ENCODE data around the gene RSKR. TPM values are rescaled to one million over a fixed set of nuclear protein-coding genes. Genes with fewer than 3 reads are reported as not detected.
"Not testable (repeated sequence)": the region's sequence is repeated elsewhere in the genome, so short reads cannot be mapped to it uniquely, and the experiment has no call there.

The RSKR gene
- total and polyA plus RNA-seq, 2 experiments from 2014 or later: 7.5 to 38.8 TPM

GRCh38 chr17:28576758-28577465, 37.1 kb downstream of the RSKR start, which contains the start of gene ALDOC:
TSS of gene ALDOC (minus strand) at chr17:28576895. CDS start at chr17:28575532, 1,363 bp downstream.
- no peaks in the 10 kb centered on the region for H3K9me2 ChIP-seq (ENCODE audit: insufficient read depth)
- Mint-ChIP-seq H3K4me1 (peaks cover 22% of the 10 kb centered on the region), H3K36me3 (ENCODE audit: low read depth) (peaks cover 46% of the 10 kb centered on the region), H3K9me3 (no peaks in the 10 kb centered on the region), H3K27me3 (ENCODE audit: insufficient read depth, low read depth, poor library complexity) (peaks cover 15% of the 10 kb centered on the region), H3K4me3 (peak within 1 kb of the TSS; percentile 72), H3K27ac (peak within 1 kb of the TSS; percentile 93)
- H3K36me3 ChIP-seq (ENCODE audit: insufficient read depth): peaks cover 33% of the 10 kb centered on the region
- H3K4me2 ChIP-seq: peak within 1 kb of the TSS; percentile 78
- TF ChIP-seq POLR2AphosphoS5 (IDR thresholded peaks at IDR 0.05; ENCODE audit: low read depth): peak; percentile 94
- TF ChIP-seq STAT1 (IDR thresholded peaks at IDR 0.05; ENCODE audit: unreplicated experiment): no peak
- peak; percentile 76 for TF ChIP-seq CREB1 (CRISPR knock-in tag; IDR thresholded peaks at IDR 0.05; ENCODE audit: low read depth)
- TF ChIP-seq ZNF114 (CRISPR knock-in tag; IDR thresholded peaks at IDR 0.05): no peak
- peaks cover 18% of the 10 kb centered on the region; the same call in 1 of the 2 replicates for H3K4me1 ChIP-seq (ENCODE audit: insufficient read depth)
- peaks cover 4% of the 10 kb centered on the region; the same call in 1 of the 2 replicates for H3K27me3 ChIP-seq (ENCODE audit: insufficient read depth)
- peak within 1 kb of the TSS; percentile 85 for H3K27ac ChIP-seq (ENCODE audit: low read depth)
- H3K4me3 ChIP-seq: peak within 1 kb of the TSS; percentile 52
- H3F3A ChIP-seq (replicated peaks; ENCODE audit: low read depth): peaks cover 18% of the 10 kb centered on the region
- H2AFZ ChIP-seq: no peak within 1 kb of the TSS
- 0 out of 2 replicates have a peak, but pooled peaks cover 2% of the 10 kb centered on the region for H4K20me1 ChIP-seq (replicated peaks; ENCODE audit: insufficient read depth)
- H3K79me2 ChIP-seq (replicated peaks; ENCODE audit: insufficient read depth): no peaks in the 10 kb centered on the region
- ATAC-seq (peak; percentile 88), DNase-seq (ENCODE audit: low spot score) (peak; percentile 99)

DNA sequence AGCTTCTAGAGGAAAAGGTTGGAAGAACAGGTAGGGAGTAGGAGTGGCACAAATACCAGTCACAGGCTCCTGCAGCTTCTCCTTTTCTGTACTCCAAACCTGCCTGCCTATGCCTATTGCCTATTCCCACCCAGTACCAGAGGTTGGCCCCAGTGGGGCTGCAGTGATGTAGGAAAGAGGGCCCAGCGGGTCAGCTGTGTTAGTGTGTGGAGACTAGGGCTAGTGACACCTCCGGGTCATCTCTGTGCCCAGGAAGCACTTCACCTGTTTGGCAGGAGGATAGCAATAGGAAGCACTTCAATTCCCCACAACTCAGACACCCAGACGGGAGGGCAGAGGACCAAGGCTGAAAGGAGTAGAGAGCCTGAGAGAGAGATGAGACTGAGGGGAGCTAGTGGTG, 38.0 kb downstream of the RSKR start:
- H3K27me3 Mint-ChIP-seq (ENCODE audit: insufficient read depth, low read depth, poor library complexity): peaks cover 17% of the 10 kb centered on the region
- H2AFZ ChIP-seq; H3K9me3 Mint-ChIP-seq; H3K79me2 ChIP-seq (replicated peaks; ENCODE audit: insufficient read depth); DNase-seq (ENCODE audit: low spot score); ATAC-seq; H3K27ac ChIP-seq (ENCODE audit: low read depth); H4K20me1 ChIP-seq (replicated peaks; ENCODE audit: insufficient read depth); H3K27me3 ChIP-seq (ENCODE audit: insufficient read depth); H3K9me2 ChIP-seq (ENCODE audit: insufficient read depth); H3K27ac Mint-ChIP-seq: not testable (repeated sequence)
- peak overlapping the region; percentile 52 for H3K4me3 ChIP-seq
- peaks cover 19% of the 10 kb centered on the region for H3F3A ChIP-seq (replicated peaks; ENCODE audit: low read depth)
- peaks cover 46% of the 10 kb centered on the region for H3K36me3 Mint-ChIP-seq (ENCODE audit: low read depth)
- peaks cover 24% of the 10 kb centered on the region for H3K4me1 Mint-ChIP-seq
- peak overlapping the region; percentile 78 for H3K4me2 ChIP-seq
- peaks cover 32% of the 10 kb centered on the region for H3K36me3 ChIP-seq (ENCODE audit: insufficient read depth)
- H3K4me1 ChIP-seq (ENCODE audit: insufficient read depth): peaks cover 19% of the 10 kb centered on the region; the same call in 1 of the 2 replicates
- peak overlapping the region; percentile 72 for H3K4me3 Mint-ChIP-seq

DNA sequence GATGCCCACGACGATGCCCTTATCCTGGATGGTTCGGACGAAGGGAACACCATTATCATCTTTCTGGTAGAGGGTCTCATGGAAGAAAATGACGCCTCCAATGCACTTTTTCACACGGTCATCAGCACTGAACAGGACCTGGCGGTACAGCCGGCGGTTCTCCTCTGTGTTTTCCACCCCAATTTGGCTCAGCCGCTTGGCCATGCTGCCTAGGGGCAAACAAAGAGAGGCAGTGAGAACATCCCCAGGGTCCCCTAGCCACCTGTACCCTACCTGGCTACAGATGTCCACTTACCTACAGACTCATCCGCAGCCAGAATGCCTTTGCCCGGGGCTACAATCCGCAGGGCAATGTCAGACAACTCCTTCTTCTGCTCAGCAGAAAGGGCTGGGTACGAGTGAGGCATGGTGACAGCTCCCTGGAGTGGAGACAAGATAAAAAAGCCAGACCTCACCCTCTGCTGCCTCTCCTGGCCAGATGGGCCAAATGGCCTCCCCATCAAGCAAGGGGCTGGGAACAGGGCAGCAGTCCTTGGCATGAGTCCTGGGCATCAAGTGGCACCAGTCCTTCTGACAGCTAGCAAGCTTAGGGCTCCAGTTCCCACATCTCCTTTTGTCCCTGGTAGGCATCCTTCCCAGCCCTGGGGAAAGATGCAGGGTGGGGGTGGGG, 38.7 kb downstream of the RSKR start:
- no peak overlapping the region for H3K27ac ChIP-seq (ENCODE audit: low read depth)
- peaks cover 26% of the 10 kb centered on the region for H3K36me3 ChIP-seq (ENCODE audit: insufficient read depth)
- no peak overlapping the region for H3K27ac Mint-ChIP-seq
- peaks cover 40% of the 10 kb centered on the region for H3K36me3 Mint-ChIP-seq (ENCODE audit: low read depth)
- peaks cover under 1% of the 10 kb centered on the region for H4K20me1 ChIP-seq (replicated peaks; ENCODE audit: insufficient read depth)
- peaks cover 7% of the 10 kb centered on the region for H3K79me2 ChIP-seq (replicated peaks; ENCODE audit: insufficient read depth)
- no peaks in the 10 kb centered on the region for H3K9me3 Mint-ChIP-seq
- no peaks in the 10 kb centered on the region for H3K9me2 ChIP-seq (ENCODE audit: insufficient read depth)
- peaks cover 19% of the 10 kb centered on the region for H3K27me3 Mint-ChIP-seq (ENCODE audit: insufficient read depth, low read depth, poor library complexity)
- H2AFZ ChIP-seq: no peak overlapping the region
- no peak overlapping the region; the same call in 1 of the 2 replicates for H3K4me3 ChIP-seq
- peaks cover 4% of the 10 kb centered on the region; the same call in 1 of the 2 replicates for H3K27me3 ChIP-seq (ENCODE audit: insufficient read depth)
- no peak overlapping the region for H3K4me3 Mint-ChIP-seq
- H3F3A ChIP-seq (replicated peaks; ENCODE audit: low read depth): peaks cover 19% of the 10 kb centered on the region
- DNase-seq (ENCODE audit: low spot score): peak; percentile 15
- ATAC-seq: no peak
- H3K4me2 ChIP-seq: no peak overlapping the region
- H3K4me1 ChIP-seq (ENCODE audit: insufficient read depth): peaks cover 23% of the 10 kb centered on the region
- peaks cover 28% of the 10 kb centered on the region for H3K4me1 Mint-ChIP-seq
- TF ChIP-seq CTCF (conservative IDR thresholded peaks at IDR 0.05; ENCODE audit: low read depth in 2 of 2) (no peak), CREB1 (CRISPR knock-in tag; IDR thresholded peaks at IDR 0.05; ENCODE audit: low read depth) (no peak), NANOG (IDR thresholded peaks at IDR 0.05; ENCODE audit: borderline replicate concordance) (no peak), REST (IDR thresholded peaks at IDR 0.05; ENCODE audit: unreplicated experiment) (no peak), EZH2 (IDR thresholded peaks at IDR 0.05; ENCODE audit: low read depth, unreplicated experiment) (no peak)
